ENCODE results near the gene MRTFA. TPM values are rescaled to one million over a fixed set of nuclear protein-coding genes. Genes with fewer than 3 reads are reported as not detected.
A peak's percentile ranks its signal among the peaks of the same experiment; 100 is the strongest.

Gene MRTFA
- total and polyA plus RNA-seq, 9 of the 15 experiments (the other 6 are each of a cell fraction or from before 2014, with no cell fraction given) = 0.84 to 21.1 (median 3.7) TPM

- TF ChIP-seq, protein P1, sequence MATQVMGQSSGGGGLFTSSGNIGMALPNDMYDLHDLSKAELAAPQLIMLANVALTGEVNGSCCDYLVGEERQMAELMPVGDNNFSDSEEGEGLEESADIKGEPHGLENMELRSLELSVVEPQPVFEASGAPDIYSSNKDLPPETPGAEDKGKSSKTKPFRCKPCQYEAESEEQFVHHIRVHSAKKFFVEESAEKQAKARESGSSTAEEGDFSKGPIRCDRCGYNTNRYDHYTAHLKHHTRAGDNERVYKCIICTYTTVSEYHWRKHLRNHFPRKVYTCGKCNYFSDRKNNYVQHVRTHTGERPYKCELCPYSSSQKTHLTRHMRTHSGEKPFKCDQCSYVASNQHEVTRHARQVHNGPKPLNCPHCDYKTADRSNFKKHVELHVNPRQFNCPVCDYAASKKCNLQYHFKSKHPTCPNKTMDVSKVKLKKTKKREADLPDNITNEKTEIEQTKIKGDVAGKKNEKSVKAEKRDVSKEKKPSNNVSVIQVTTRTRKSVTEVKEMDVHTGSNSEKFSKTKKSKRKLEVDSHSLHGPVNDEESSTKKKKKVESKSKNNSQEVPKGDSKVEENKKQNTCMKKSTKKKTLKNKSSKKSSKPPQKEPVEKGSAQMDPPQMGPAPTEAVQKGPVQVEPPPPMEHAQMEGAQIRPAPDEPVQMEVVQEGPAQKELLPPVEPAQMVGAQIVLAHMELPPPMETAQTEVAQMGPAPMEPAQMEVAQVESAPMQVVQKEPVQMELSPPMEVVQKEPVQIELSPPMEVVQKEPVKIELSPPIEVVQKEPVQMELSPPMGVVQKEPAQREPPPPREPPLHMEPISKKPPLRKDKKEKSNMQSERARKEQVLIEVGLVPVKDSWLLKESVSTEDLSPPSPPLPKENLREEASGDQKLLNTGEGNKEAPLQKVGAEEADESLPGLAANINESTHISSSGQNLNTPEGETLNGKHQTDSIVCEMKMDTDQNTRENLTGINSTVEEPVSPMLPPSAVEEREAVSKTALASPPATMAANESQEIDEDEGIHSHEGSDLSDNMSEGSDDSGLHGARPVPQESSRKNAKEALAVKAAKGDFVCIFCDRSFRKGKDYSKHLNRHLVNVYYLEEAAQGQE (IDR thresholded peaks at IDR 0.05; ENCODE audit: borderline replicate concordance) = peak; percentile 52; the same call in 1 of the 2 replicates
- TF ChIP-seq, protein P1 (CRISPR knock-in tag; IDR thresholded peaks at IDR 0.05; ENCODE audit: low read depth) = no peak
- TF ChIP-seq, protein P2, sequence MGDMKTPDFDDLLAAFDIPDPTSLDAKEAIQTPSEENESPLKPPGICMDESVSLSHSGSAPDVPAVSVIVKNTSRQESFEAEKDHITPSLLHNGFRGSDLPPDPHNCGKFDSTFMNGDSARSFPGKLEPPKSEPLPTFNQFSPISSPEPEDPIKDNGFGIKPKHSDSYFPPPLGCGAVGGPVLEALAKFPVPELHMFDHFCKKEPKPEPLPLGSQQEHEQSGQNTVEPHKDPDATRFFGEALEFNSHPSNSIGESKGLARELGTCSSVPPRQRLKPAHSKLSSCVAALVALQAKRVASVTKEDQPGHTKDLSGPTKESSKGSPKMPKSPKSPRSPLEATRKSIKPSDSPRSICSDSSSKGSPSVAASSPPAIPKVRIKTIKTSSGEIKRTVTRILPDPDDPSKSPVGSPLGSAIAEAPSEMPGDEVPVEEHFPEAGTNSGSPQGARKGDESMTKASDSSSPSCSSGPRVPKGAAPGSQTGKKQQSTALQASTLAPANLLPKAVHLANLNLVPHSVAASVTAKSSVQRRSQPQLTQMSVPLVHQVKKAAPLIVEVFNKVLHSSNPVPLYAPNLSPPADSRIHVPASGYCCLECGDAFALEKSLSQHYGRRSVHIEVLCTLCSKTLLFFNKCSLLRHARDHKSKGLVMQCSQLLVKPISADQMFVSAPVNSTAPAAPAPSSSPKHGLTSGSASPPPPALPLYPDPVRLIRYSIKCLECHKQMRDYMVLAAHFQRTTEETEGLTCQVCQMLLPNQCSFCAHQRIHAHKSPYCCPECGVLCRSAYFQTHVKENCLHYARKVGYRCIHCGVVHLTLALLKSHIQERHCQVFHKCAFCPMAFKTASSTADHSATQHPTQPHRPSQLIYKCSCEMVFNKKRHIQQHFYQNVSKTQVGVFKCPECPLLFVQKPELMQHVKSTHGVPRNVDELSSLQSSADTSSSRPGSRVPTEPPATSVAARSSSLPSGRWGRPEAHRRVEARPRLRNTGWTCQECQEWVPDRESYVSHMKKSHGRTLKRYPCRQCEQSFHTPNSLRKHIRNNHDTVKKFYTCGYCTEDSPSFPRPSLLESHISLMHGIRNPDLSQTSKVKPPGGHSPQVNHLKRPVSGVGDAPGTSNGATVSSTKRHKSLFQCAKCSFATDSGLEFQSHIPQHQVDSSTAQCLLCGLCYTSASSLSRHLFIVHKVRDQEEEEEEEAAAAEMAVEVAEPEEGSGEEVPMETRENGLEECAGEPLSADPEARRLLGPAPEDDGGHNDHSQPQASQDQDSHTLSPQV (IDR thresholded peaks at IDR 0.05) = 0 out of 2 replicates have a peak, but pooled peaks have one; percentile 25
- peak; percentile 35; the same call in 1 of the 2 replicates for TF ChIP-seq CBFA2T2 (conservative IDR thresholded peaks at IDR 0.05)
- TF ChIP-seq, protein P3, sequence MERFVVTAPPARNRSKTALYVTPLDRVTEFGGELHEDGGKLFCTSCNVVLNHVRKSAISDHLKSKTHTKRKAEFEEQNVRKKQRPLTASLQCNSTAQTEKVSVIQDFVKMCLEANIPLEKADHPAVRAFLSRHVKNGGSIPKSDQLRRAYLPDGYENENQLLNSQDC (CRISPR knock-in tag; IDR thresholded peaks at IDR 0.05) = no peak
- TF ChIP-seq, protein P4, sequence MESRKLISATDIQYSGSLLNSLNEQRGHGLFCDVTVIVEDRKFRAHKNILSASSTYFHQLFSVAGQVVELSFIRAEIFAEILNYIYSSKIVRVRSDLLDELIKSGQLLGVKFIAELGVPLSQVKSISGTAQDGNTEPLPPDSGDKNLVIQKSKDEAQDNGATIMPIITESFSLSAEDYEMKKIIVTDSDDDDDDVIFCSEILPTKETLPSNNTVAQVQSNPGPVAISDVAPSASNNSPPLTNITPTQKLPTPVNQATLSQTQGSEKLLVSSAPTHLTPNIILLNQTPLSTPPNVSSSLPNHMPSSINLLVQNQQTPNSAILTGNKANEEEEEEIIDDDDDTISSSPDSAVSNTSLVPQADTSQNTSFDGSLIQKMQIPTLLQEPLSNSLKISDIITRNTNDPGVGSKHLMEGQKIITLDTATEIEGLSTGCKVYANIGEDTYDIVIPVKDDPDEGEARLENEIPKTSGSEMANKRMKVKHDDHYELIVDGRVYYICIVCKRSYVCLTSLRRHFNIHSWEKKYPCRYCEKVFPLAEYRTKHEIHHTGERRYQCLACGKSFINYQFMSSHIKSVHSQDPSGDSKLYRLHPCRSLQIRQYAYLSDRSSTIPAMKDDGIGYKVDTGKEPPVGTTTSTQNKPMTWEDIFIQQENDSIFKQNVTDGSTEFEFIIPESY (CRISPR knock-in tag; IDR thresholded peaks at IDR 0.05) = 0 out of 2 replicates have a peak, but pooled peaks have one; percentile 15
- TF ChIP-seq RAD21 (CRISPR knock-in tag; conservative IDR thresholded peaks at IDR 0.05 in 1 of 2, IDR thresholded peaks at IDR 0.05 in 1 of 2) = peak; percentile 59 to 64
- 0 out of 2 replicates have a peak, but pooled peaks have one; percentile 40 for TF ChIP-seq GABPB1 (CRISPR knock-in tag; IDR thresholded peaks at IDR 0.05)
- TF ChIP-seq ZNF589 (CRISPR knock-in tag; IDR thresholded peaks at IDR 0.05; ENCODE audit: low read depth) = no peak
- no peak for TF ChIP-seq MCM7 (IDR thresholded peaks at IDR 0.05)
- TF ChIP-seq DPF2 (IDR thresholded peaks at IDR 0.05) = 0 out of 2 replicates have a peak, but pooled peaks have one; percentile 29
Measured at GRCh38 chr22:40436505-40437431, 199.8 kb downstream of the MRTFA start (continued).
